Stimulated activated CD4-positive, alpha-beta T cell treated with anti-CD3 and anti-CD28 coated beads, Interleukin-15, amount 100 ng/mL, for 24 hours (primary cell): ENCODE data around the gene DCN.

Experiments used
- DNase-seq: peaks from one replicate; pipeline ENCODE4 v3.0.0-alpha.2; 2020

DCN gene

DNA sequence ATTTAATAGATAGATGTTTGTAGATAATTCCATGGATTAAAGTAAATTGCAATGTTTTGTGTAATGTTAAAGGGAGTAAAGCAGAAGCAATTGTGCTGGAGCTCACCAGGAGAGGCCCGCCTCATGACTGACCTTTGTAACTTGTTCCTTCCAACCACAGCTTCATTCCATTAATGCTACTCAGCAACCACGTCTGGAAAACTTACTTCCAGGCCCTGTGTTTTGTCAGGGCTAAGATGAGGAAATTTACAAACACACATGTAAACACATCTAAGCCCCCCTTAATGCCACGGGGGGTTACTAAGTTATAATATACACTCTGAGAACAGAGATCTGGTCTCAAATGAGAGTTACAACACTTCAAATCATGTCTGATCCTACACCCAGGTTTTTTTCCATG, 83.7 kb downstream of the DCN start:
- no peak for DNase-seq

GRCh38 chr12:91098461-91098860, 84.2 kb downstream of the DCN start:
- no peak for DNase-seq

GRCh38 chr12:91094957-91095356, 87.7 kb downstream of the DCN start:
- no peak for DNase-seq

DNA sequence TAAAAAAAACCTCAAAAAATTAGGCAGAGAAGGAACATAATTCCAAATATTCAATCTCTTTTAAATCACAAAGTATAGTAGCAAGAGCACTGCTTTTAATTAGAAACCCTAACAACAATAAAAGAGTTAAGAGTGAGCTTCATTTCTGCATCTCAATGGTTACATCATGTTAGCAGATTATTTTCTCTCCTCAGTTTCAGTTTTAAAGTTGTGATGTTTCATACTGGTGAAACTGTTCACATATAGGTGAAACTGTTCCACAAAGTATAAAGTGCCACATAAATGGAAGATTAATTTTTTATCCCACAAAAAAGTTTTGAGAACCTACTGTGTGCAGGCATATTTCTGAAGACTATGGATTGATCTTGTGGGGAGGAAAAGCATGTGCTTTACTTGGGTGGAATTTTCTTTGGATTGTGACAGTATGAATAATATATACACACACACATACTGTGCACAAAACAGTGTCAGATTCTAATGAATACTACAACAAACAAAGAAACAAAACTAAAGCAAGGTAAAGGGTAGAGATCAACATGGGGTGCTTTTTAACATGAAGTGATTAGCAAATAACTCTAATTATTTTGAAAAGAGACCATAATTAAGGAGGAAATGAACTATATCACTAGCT, 88.5 kb downstream of the DCN start:
- no peak for DNase-seq

DNA sequence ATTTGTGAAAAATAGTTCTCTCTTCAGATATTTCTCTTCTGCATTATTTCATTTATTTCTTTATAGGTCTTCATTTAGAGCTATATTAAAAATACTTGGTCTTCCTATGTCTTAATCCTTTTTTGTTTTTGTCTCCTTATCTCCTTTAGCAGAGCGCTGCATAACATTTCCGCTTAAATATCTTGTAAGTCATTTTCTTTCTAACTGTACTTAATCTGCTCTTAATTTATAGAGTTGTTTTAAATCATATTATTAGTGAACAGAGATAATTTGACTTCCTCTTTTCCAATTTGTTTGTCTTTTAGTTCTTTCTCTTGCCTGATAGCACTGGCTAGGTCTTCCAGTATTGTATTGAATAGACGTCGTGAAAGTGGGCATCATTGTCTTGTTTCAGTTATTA, 89.3 kb downstream of the DCN start:
- no peak for DNase-seq

DNA sequence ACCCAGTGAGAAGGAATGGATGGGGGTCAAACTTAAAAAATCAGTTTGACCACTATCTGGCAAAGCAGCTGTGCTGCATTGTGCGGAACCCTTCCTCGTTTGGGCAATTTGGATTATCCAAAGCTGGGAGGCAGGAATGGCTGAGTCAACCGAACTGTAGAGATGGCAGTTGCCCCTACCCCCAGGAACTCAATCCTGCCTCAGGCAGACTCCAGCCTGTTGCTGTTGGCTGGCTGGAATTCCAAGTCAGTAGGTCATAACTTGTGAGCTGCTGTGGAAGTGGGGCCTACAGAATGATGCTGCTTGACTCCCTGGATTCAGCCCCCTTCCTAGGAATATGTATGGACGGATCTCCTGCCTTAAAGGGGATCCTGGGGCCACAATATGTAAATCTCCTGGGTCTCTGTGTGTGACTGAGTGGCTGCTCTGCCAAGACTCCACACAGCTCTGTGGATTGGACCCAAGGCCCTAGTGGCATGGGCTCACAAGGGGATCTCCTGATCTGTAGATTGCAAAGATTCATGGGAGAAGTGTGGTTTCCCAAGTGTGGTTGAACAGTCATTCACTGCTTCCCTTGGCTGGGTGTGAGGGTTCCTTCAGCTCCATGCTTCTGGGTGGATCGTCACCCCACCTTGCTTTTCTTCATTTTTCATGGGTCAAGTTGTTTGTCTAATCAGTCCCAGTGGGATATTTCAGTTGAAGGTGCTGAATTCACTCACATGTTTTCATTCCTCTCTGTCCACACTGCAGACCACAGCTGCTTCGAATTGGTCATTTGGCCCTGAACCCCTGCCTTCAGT, 90.5 kb downstream of the DCN start:
- no peak for DNase-seq
